ENCODE results near the gene CDC42SE1.

DNA sequence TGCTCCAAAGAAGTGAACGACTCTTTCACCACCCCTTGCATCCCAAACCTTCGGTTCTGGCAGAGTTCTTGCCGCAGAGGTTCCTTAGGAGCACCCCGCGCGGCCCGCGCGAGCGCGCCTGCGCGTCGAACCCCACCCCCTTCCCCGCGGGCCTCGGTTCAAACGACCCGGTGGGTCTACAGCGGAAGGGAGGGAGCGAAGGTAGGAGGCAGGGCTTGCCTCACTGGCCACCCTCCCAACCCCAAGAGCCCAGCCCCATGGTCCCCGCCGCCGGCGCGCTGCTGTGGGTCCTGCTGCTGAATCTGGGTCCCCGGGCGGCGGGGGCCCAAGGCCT is 11.9 kb downstream of the CDC42SE1 start, which contains the start of gene C1orf56:
- TF ChIP-seq, protein P1, sequence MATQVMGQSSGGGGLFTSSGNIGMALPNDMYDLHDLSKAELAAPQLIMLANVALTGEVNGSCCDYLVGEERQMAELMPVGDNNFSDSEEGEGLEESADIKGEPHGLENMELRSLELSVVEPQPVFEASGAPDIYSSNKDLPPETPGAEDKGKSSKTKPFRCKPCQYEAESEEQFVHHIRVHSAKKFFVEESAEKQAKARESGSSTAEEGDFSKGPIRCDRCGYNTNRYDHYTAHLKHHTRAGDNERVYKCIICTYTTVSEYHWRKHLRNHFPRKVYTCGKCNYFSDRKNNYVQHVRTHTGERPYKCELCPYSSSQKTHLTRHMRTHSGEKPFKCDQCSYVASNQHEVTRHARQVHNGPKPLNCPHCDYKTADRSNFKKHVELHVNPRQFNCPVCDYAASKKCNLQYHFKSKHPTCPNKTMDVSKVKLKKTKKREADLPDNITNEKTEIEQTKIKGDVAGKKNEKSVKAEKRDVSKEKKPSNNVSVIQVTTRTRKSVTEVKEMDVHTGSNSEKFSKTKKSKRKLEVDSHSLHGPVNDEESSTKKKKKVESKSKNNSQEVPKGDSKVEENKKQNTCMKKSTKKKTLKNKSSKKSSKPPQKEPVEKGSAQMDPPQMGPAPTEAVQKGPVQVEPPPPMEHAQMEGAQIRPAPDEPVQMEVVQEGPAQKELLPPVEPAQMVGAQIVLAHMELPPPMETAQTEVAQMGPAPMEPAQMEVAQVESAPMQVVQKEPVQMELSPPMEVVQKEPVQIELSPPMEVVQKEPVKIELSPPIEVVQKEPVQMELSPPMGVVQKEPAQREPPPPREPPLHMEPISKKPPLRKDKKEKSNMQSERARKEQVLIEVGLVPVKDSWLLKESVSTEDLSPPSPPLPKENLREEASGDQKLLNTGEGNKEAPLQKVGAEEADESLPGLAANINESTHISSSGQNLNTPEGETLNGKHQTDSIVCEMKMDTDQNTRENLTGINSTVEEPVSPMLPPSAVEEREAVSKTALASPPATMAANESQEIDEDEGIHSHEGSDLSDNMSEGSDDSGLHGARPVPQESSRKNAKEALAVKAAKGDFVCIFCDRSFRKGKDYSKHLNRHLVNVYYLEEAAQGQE (IDR thresholded peaks at IDR 0.05; ENCODE audit: low read depth) = no peak
- TF ChIP-seq CEBPB (IDR thresholded peaks at IDR 0.05) = no peak
- no peak for TF ChIP-seq FOXM1 (IDR thresholded peaks at IDR 0.05; ENCODE audit: borderline replicate concordance, low read depth)
- TF ChIP-seq EGR1 (IDR thresholded peaks at IDR 0.05) = no peak
- TF ChIP-seq CREB1 (IDR thresholded peaks at IDR 0.05; ENCODE audit: low read depth) = no peak
- TF ChIP-seq RAD21 (IDR thresholded peaks at IDR 0.05; ENCODE audit: low read depth) = no peak
- TF ChIP-seq EP300 (IDR thresholded peaks at IDR 0.05; ENCODE audit: borderline replicate concordance) = no peak
- TF ChIP-seq, protein P2, sequence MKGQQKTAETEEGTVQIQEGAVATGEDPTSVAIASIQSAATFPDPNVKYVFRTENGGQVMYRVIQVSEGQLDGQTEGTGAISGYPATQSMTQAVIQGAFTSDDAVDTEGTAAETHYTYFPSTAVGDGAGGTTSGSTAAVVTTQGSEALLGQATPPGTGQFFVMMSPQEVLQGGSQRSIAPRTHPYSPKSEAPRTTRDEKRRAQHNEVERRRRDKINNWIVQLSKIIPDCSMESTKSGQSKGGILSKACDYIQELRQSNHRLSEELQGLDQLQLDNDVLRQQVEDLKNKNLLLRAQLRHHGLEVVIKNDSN (IDR thresholded peaks at IDR 0.05) = no peak
- TF ChIP-seq TAF1 (IDR thresholded peaks at IDR 0.05; ENCODE audit: low read depth) = no peak
- TF ChIP-seq, protein P3, sequence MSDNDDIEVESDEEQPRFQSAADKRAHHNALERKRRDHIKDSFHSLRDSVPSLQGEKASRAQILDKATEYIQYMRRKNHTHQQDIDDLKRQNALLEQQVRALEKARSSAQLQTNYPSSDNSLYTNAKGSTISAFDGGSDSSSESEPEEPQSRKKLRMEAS (IDR thresholded peaks at IDR 0.05) = no peak
- no peak for TF ChIP-seq YY1 (IDR thresholded peaks at IDR 0.05; ENCODE audit: low read depth)
